GM10248 (cell line): ENCODE data around the gene CSMD2.

ENCODE experiments used
- CTCF ChIA-PET: fragments of 300-600 bp; sonication (Branson Sonifier 250); formaldehyde crosslinking; extraction: SDS; loops from one replicate; lab custom pipeline; 2021; ENCODE audit warnings: antibody characterized with exemption; lab: Yijun Ruan, JAX
- POLR2A ChIA-PET: fragments of 350-650 bp; sonication (Branson Sonifier 250); formaldehyde crosslinking; extraction: SDS; loops from one replicate; lab custom pipeline; 2020; ENCODE audit warnings: antibody characterized with exemption; lab: Yijun Ruan, JAX
- DNase-seq: peaks from one replicate; pipeline ENCODE4 v3.0.0; 2012; ENCODE audit errors: extremely low spot score
- TF ChIP-seq, protein P1 (sequence below): IDR thresholded peaks from 2 replicates; pipeline ENCODE4 v1.5.1; 2012; ENCODE audit warnings: mild to moderate bottlenecking, low read depth; ENCODE audit errors: extremely low read depth, missing control alignments, control extremely low read depth

The CSMD2 gene

DNA sequence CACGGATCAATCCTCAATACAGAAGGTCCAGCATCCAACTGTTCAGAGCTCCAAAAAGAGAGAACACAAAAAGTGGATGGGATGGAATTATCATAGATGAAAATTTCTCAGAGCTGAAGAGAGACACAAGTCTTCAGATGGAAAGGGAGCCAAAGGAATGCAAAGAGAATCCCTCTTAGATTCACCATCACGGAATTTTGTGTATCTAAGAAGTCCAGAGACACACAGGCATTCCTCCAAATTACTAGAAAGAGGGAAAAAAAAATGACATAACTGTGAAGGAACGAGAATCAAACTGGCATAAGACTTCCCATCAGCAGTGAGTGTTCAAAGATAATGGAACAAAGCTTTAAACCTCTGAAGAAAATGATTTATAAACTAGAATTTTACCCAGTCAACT, 591.4 kb downstream of the CSMD2 start:
- POLR2A ChIA-PET, result no interaction called here
- CTCF ChIA-PET, result no interaction called here
- no peak for DNase-seq
- TF ChIP-seq, protein P1, sequence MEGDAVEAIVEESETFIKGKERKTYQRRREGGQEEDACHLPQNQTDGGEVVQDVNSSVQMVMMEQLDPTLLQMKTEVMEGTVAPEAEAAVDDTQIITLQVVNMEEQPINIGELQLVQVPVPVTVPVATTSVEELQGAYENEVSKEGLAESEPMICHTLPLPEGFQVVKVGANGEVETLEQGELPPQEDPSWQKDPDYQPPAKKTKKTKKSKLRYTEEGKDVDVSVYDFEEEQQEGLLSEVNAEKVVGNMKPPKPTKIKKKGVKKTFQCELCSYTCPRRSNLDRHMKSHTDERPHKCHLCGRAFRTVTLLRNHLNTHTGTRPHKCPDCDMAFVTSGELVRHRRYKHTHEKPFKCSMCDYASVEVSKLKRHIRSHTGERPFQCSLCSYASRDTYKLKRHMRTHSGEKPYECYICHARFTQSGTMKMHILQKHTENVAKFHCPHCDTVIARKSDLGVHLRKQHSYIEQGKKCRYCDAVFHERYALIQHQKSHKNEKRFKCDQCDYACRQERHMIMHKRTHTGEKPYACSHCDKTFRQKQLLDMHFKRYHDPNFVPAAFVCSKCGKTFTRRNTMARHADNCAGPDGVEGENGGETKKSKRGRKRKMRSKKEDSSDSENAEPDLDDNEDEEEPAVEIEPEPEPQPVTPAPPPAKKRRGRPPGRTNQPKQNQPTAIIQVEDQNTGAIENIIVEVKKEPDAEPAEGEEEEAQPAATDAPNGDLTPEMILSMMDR, result no peak

DNA sequence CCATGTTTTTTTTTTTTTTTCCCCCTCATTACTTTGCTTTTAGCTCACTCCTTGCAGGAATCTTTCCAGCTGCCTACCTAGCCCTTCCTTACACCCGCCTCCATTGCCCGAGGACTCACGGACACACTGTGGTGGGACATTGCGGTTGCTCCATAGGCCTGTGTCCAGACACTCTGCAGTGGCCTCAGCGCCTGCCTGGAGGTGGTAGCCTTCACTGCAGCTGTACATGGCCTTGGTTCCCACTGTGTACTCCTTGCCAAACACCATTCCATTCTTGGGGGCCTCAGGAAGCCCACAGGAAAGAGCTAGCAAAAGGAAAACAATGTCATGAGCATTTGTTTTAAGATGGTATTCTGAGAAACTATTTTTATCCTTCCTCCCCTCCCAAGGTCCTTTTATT, 592.6 kb downstream of the CSMD2 start:
- ChIA-PET POLR2A (no interaction called here), CTCF (interaction anchor here (1.2 kb wide), 1 partner anchor 11 kb away, joined by 3 read pairs; no protein-coding TSS in a partner anchor)
- TF ChIP-seq, protein P1, result no peak

DNA sequence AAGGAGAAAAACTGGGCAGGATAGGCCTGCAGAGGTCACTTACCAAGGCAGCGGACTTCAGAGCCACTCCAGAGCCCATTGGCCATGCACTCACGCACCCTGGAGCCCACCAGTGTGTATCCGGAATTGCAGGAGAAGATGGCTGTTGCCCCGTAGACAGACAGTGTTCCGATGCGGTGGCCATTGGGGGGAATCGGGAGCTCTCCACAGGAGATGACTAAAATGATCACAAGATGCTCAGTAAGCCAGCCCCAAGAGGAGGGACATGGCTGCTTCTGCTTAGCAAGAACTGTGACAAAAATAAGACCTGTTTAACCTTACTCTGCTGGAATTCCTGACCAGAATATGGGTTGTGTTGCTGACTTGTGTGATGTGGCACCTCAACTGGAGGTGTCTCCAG, 595.7 kb downstream of the CSMD2 start:
- TF ChIP-seq, protein P1, result no peak
- POLR2A ChIA-PET, result no interaction called here

More for the DNA sequence above, 592.6 kb downstream of the CSMD2 start:
- DNase-seq, result no peak

DNA sequence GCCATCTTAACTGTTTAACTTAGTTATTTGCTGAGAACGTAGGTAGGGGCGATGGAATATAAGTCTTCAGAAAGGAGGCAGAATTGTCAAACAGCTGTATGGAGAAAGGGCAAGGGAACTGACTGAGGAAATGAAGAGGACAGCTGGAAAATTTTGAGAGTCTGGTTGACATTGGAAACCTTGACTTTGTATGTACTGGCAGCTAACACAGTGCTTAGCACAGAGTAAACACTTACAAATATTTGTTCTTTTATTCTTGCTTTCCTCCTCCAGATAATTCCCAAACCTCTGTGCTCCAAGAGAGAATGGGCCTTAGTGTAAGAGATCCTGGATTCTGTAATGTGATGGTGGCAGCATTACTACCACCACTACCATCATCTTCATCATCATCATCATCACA, 601.3 kb downstream of the CSMD2 start:
- CTCF ChIA-PET, result no interaction called here
- no peak for DNase-seq
- TF ChIP-seq, protein P1, result no peak
- POLR2A ChIA-PET, result no interaction called here

More for the DNA sequence above, 595.7 kb downstream of the CSMD2 start:
- CTCF ChIA-PET, result no interaction called here
- no peak for DNase-seq

DNA sequence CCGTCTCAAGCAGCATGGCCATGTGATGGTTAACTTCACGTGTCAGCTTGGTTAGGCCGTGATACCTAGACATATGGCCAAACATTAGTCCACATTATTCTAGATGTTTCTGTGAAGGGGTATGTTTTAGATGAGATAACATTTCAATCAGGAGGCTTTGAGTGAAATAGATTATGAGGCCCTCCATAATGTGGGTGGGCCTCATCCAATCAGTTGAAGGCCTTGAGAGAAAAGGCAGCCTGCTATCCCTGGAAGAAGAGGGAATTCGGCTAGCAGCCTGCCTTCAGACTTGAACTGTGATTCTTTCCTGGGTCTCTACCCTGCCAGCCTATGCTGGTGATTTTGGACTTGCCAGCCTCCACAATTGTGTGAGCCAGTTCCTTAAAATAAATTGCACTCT, 602.5 kb downstream of the CSMD2 start:
- ChIA-PET POLR2A (no interaction called here), CTCF (no interaction called here)
- TF ChIP-seq, protein P1, result no peak
- DNase-seq, result no peak

DNA sequence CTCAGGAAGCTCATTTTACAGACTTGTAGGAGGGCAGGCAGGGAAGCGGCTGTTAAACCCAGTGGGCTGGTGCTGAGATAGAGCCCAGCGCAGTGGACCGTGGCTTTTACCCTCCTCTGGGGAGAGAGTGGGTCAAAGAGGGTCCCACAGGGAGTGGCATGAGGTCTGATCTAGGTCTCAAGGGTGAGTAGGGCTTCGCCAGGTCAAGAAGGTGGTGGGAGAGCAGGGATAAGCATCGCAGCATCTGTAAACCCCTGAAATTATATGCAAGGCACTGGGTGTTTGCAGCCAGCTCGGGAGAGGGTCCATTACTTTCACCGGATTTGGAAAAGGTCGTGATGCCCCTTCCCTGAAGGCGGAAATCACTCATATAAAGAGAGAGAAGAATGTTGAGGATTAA, 603.5 kb downstream of the CSMD2 start:
- ChIA-PET POLR2A (no interaction called here), CTCF (no interaction called here)
- no peak for DNase-seq
- TF ChIP-seq, protein P1, result no peak

DNA sequence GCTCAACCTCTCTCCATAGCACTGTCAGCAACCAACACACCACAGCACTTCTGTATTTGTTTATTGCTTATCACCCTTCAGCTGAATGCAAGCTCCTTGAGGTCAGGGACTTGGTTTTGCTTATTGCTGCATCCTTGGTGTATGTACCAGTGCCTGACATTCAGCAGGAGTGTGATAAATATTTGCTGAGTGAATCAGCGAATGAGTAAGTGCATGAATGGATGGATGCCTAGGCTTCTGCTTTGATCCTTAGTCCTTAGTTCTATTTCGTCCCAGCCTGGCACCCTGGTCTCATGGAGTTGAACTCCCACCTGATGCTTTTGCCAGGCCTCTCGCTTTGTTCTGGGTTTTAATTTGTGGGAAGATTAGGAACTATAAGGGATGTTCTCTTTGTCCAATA, 604.4 kb downstream of the CSMD2 start:
- CTCF ChIA-PET, result no interaction called here
- POLR2A ChIA-PET, result no interaction called here
- no peak for DNase-seq
- TF ChIP-seq, protein P1, result no peak
